WTC11 (cell line): ENCODE results near the gene GYS2.

Source experiments
- AR ChIP-seq: fragments of 250-450 bp; sonication (Bioruptor Pico); IDR thresholded peaks from 2 replicates; pipeline ENCODE4 v1.9.0; 2021; ENCODE audit warnings: mild to moderate bottlenecking
- CREB1 ChIP-seq: sonication (generic); formaldehyde crosslinking; IDR thresholded peaks from 2 replicates; pipeline ENCODE4 v1.8.0; 2023; ENCODE audit warnings: mild to moderate bottlenecking, missing genetic modification reagents
- CTCF ChIP-seq: fragments of 200-600 bp; IDR thresholded peaks from 2 replicates; pipeline ENCODE4 v1.8.0; 2022; ENCODE audit warnings: antibody characterized with exemption
- ELF4 ChIP-seq: sonication (generic); formaldehyde crosslinking; IDR thresholded peaks from 2 replicates; pipeline ENCODE4 v1.8.1; 2022; ENCODE audit warnings: low read depth, mild to moderate bottlenecking, moderate library complexity, missing genetic modification reagents
- ESRRA ChIP-seq: sonication (generic); formaldehyde crosslinking; IDR thresholded peaks from 2 replicates; pipeline ENCODE4 v1.8.1; 2022; ENCODE audit warnings: mild to moderate bottlenecking, missing genetic modification reagents, borderline replicate concordance
- GABPB1 ChIP-seq: sonication (generic); formaldehyde crosslinking; IDR thresholded peaks from 2 replicates; pipeline ENCODE4 v1.8.1; 2023; ENCODE audit warnings: mild to moderate bottlenecking, missing genetic modification reagents
- IRF2 ChIP-seq: sonication (generic); formaldehyde crosslinking; IDR thresholded peaks from 2 replicates; pipeline ENCODE4 v1.8.0; 2022; ENCODE audit warnings: low read depth, missing genetic modification reagents, borderline replicate concordance
- NFATC4 ChIP-seq: fragments of 250-450 bp; sonication (Bioruptor Pico); IDR thresholded peaks from 2 replicates; pipeline ENCODE4 v1.9.0; 2021; ENCODE audit warnings: mild to moderate bottlenecking
- STAT6 ChIP-seq: sonication (generic); formaldehyde crosslinking; conservative IDR thresholded peaks from 2 replicates; pipeline ENCODE4 v1.8.1; 2023; ENCODE audit warnings: mild to moderate bottlenecking, low read depth, missing genetic modification reagents, moderate library complexity
- ZBTB21 ChIP-seq: sonication (generic); formaldehyde crosslinking; IDR thresholded peaks from 2 replicates; pipeline ENCODE4 v1.8.1; 2023; ENCODE audit warnings: mild to moderate bottlenecking, missing genetic modification reagents, borderline replicate concordance
- TF ChIP-seq, protein P1 (sequence below): sonication (generic); formaldehyde crosslinking; IDR thresholded peaks from 2 replicates; pipeline ENCODE4 v1.8.1; 2023; ENCODE audit warnings: mild to moderate bottlenecking, missing genetic modification reagents, moderate library complexity
- TF ChIP-seq, protein P2 (sequence below): sonication (generic); formaldehyde crosslinking; conservative IDR thresholded peaks from 2 replicates; pipeline ENCODE4 v1.8.1; 2022; ENCODE audit warnings: mild to moderate bottlenecking, missing genetic modification reagents
- TF ChIP-seq, protein P3 (sequence below): sonication (generic); formaldehyde crosslinking; IDR thresholded peaks from 2 replicates; pipeline ENCODE4 v1.8.1; 2022; ENCODE audit warnings: low read depth, missing genetic modification reagents, borderline replicate concordance

DNA sequence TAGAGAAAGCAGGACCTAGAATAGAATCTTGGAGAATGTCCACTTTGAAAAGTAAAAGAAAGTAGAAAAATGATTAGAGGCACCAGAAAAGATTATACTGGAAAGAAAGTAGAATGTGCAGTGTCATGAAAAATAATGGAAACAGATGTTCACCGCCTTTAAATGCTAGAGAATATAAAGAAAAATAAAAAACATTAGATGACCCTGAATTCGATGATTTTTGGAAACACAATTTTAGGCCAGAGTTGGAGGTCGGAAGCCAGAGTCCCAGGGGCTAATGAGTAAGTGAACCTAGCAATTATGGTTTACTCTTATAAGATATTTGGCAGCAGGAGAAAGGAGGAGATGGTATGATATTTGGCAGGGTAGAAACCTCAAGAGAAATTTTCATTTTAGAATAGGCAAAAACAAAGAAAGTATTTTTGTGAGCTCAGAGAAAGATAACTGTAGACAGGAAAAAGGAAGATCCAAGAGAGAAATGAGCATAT is 37.7 kb downstream of the GYS2 start:
- TF ChIP-seq ELF4 (no peak), IRF2 (no peak), ZBTB21 (CRISPR knock-in tag) (no peak), CTCF (no peak), STAT6 (no peak), GABPB1 (no peak), ESRRA (no peak), NFATC4 (no peak), AR (CRISPR knock-in tag) (no peak), CREB1 (no peak)
- TF ChIP-seq, protein P1, sequence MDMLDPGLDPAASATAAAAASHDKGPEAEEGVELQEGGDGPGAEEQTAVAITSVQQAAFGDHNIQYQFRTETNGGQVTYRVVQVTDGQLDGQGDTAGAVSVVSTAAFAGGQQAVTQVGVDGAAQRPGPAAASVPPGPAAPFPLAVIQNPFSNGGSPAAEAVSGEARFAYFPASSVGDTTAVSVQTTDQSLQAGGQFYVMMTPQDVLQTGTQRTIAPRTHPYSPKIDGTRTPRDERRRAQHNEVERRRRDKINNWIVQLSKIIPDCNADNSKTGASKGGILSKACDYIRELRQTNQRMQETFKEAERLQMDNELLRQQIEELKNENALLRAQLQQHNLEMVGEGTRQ (CRISPR knock-in tag), result no peak
- TF ChIP-seq, protein P2, sequence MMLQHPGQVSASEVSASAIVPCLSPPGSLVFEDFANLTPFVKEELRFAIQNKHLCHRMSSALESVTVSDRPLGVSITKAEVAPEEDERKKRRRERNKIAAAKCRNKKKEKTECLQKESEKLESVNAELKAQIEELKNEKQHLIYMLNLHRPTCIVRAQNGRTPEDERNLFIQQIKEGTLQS (CRISPR knock-in tag), result no peak
- TF ChIP-seq, protein P3, sequence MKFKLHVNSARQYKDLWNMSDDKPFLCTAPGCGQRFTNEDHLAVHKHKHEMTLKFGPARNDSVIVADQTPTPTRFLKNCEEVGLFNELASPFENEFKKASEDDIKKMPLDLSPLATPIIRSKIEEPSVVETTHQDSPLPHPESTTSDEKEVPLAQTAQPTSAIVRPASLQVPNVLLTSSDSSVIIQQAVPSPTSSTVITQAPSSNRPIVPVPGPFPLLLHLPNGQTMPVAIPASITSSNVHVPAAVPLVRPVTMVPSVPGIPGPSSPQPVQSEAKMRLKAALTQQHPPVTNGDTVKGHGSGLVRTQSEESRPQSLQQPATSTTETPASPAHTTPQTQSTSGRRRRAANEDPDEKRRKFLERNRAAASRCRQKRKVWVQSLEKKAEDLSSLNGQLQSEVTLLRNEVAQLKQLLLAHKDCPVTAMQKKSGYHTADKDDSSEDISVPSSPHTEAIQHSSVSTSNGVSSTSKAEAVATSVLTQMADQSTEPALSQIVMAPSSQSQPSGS (CRISPR knock-in tag), result no peak
